ENCODE measurements around the gene LRCH1.

DNA sequence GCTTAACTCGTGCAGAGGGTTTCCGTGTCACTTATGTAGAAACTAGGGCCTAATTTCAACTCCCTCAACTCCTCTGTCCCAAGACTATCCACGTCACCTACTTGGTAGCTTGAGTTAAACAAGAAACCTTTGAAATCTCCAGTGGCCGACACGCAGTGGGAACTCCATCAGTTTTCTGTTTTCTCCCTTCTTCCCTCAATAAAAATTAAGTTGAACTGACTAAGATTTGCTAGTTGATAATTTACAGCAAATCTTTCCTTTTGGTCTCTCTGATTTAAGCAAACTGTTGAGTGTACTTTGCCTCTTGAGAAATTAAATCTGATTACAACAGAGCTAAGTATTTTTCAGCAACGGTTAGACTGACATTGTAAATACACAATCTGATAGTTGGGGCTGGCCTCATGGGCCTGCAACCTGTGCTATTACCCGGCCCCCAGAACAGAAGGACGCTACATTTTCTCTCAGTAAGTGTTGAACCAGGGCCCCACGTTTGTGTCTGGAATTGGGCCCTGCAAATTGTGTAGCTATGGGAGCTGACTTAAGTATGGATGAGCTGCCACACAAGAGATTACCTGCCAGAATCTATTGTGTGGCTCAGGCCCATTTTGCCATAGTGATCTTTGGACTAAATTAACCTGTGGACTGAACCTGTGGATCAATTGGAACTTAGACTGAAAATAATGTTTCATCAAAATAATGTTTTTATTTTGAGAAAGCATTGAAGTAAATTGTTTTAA lies 244.7 kb downstream of the LRCH1 start:
- no peak for TF ChIP-seq POLR2A (IDR thresholded peaks at IDR 0.05)
- TF ChIP-seq, protein P1, sequence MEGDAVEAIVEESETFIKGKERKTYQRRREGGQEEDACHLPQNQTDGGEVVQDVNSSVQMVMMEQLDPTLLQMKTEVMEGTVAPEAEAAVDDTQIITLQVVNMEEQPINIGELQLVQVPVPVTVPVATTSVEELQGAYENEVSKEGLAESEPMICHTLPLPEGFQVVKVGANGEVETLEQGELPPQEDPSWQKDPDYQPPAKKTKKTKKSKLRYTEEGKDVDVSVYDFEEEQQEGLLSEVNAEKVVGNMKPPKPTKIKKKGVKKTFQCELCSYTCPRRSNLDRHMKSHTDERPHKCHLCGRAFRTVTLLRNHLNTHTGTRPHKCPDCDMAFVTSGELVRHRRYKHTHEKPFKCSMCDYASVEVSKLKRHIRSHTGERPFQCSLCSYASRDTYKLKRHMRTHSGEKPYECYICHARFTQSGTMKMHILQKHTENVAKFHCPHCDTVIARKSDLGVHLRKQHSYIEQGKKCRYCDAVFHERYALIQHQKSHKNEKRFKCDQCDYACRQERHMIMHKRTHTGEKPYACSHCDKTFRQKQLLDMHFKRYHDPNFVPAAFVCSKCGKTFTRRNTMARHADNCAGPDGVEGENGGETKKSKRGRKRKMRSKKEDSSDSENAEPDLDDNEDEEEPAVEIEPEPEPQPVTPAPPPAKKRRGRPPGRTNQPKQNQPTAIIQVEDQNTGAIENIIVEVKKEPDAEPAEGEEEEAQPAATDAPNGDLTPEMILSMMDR (IDR thresholded peaks at IDR 0.05) = no peak
